Parathyroid adenoma (tissue), 2 donors: ENCODE measurements around the gene MBD3L2.
"Not testable (repeated sequence)": the region's sequence is repeated elsewhere in the genome, so short reads cannot be mapped to it uniquely, and the experiment has no call there.

ENCODE experiments used
- H2AFZ ChIP-seq: fragments of 300-600 bp; sonication (generic); one replicate; pipeline ENCODE4 v1.7.0; 2017; ENCODE audit warnings: antibody characterized with exemption, mild to moderate bottlenecking
- H3K27ac ChIP-seq: fragments of 300-600 bp; sonication (generic); one replicate; pipeline ENCODE4 v1.7.0; 2017
- H3K27me3 ChIP-seq: fragments of 300-600 bp; sonication (generic); one replicate; pipeline ENCODE4 v1.7.0; 2017; ENCODE audit warnings: low read length; ENCODE audit not compliant: control insufficient read depth, insufficient read depth
- H3K36me3 ChIP-seq: fragments of 300-600 bp; sonication (generic); one replicate; pipeline ENCODE4 v1.7.0; 2017; ENCODE audit warnings: low read length; ENCODE audit not compliant: control insufficient read depth, insufficient read depth
- H3K4me1 ChIP-seq: fragments of 300-600 bp; sonication (generic); one replicate; pipeline ENCODE4 v1.7.0; 2017; ENCODE audit warnings: control low read depth
- H3K4me2 ChIP-seq: fragments of 300-600 bp; sonication (generic); one replicate; pipeline ENCODE4 v1.7.0; 2017; ENCODE audit warnings: low read length
- H3K4me3 ChIP-seq: fragments of 300-600 bp; sonication (generic); one replicate; pipeline ENCODE4 v1.7.0; 2017; ENCODE audit warnings: low read depth, low read length
- H3K79me2 ChIP-seq: fragments of 300-600 bp; sonication (generic); one replicate; pipeline ENCODE4 v1.7.0; 2017; ENCODE audit warnings: control low read depth
- H3K9ac ChIP-seq: fragments of 300-600 bp; sonication (generic); one replicate; pipeline ENCODE4 v1.7.0; 2017; ENCODE audit warnings: mild to moderate bottlenecking
- H3K9me3 ChIP-seq: fragments of 300-600 bp; sonication (generic); one replicate; pipeline ENCODE4 v1.7.0; 2017; ENCODE audit warnings: low read length; ENCODE audit not compliant: control insufficient read depth
- CTCF ChIP-seq: fragments of 300-600 bp; sonication (generic); IDR thresholded peaks from one replicate; pipeline ENCODE4 v1.7.0; 2017; ENCODE audit warnings: antibody characterized with exemption, mild to moderate bottlenecking
- donor health status: primary hyperparathyroidism.

The MBD3L2 gene

DNA sequence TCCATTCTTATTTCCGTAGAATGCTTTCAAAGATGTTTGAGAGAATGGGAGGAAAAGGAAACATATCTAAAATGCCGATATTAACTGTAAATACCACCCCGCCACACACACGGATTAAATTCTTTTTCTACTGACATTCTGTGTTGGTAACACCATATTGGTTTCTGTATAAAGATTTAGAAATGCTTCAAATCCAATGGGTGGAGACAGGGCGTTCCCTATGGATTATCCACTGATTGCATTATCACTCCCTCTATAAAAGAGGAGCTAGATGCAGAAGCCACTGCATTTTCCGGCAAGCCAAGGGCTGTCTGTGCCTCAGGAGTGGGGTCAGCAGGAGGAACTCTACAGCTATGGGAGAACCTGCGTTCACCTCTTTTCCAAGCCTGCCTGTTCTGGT lies at the start of gene MBD3L2:
MBD3L2 (plus strand) TSS at position 301 of the 400 bp plus-strand sequence; CDS start at position 354, 53 bp downstream.
- not testable (repeated sequence) for H3K9ac ChIP-seq, H3K27ac ChIP-seq, H3K4me1 ChIP-seq, H2AFZ ChIP-seq, H3K4me2 ChIP-seq, H3K9me3 ChIP-seq, H3K4me3 ChIP-seq, H3K27me3 ChIP-seq, H3K79me2 ChIP-seq, H3K36me3 ChIP-seq

DNA sequence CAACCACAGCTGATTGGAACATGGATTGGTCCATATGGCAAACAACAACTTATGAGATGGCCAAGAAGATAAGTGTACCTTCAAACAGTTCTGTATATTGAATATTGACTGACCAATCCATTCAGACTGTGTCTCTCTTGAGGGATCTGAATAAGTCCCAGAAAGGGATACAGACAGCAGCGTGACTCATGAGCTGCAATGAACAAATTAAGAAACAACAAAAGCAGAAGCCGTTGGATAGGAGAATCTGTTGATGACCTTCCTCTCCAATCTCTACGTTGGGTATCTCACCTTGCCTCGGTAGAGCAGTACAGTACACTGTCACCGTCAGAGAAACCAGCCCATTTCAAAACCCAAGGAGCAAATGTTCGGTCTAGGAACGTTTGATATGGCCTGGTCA lies 49.2 kb upstream of the MBD3L2 start:
- H3K9me3 ChIP-seq = no peaks in the 10 kb centered on the region
- H3K4me2 ChIP-seq = no peak overlapping the region
- no peaks in the 10 kb centered on the region for H3K36me3 ChIP-seq
- no peak overlapping the region for H3K9ac ChIP-seq
- no peak for TF ChIP-seq CTCF
- H3K27ac ChIP-seq = no peak overlapping the region
- no peaks in the 10 kb centered on the region for H3K4me1 ChIP-seq
- H3K79me2 ChIP-seq = no peaks in the 10 kb centered on the region
- H2AFZ ChIP-seq = no peak overlapping the region
- H3K27me3 ChIP-seq = no peaks in the 10 kb centered on the region
- no peak overlapping the region for H3K4me3 ChIP-seq

- H2AFZ ChIP-seq = no peak overlapping the region
- no peaks in the 10 kb centered on the region for H3K9me3 ChIP-seq
- no peaks in the 10 kb centered on the region for H3K4me1 ChIP-seq
- TF ChIP-seq CTCF = no peak
- no peak overlapping the region for H3K4me2 ChIP-seq
- H3K27ac ChIP-seq = no peak overlapping the region
- no peak overlapping the region for H3K9ac ChIP-seq
- no peaks in the 10 kb centered on the region for H3K79me2 ChIP-seq
- H3K36me3 ChIP-seq = no peaks in the 10 kb centered on the region
- no peaks in the 10 kb centered on the region for H3K27me3 ChIP-seq
- no peak overlapping the region for H3K4me3 ChIP-seq
These were observed 48.8 kb upstream of the MBD3L2 start for GRCh38 chr19:7000333-7000732.

GRCh38 chr19:7000816-7001215 lies 48.3 kb upstream of the MBD3L2 start:
- no peaks in the 10 kb centered on the region for H3K4me1 ChIP-seq
- no peaks in the 10 kb centered on the region for H3K9me3 ChIP-seq
- TF ChIP-seq CTCF = no peak
- H3K27ac ChIP-seq = no peak overlapping the region
- no peaks in the 10 kb centered on the region for H3K36me3 ChIP-seq
- no peak overlapping the region for H3K9ac ChIP-seq
- H3K4me3 ChIP-seq = no peak overlapping the region
- H3K27me3 ChIP-seq = no peaks in the 10 kb centered on the region
- H2AFZ ChIP-seq = no peak overlapping the region
- no peaks in the 10 kb centered on the region for H3K79me2 ChIP-seq
- no peak overlapping the region for H3K4me2 ChIP-seq

- H3K9me3 ChIP-seq = no peaks in the 10 kb centered on the region
- no peak overlapping the region for H3K4me3 ChIP-seq
- H3K4me2 ChIP-seq = no peak overlapping the region
- H2AFZ ChIP-seq = no peak overlapping the region
- no peak overlapping the region for H3K27ac ChIP-seq
- H3K4me1 ChIP-seq = no peaks in the 10 kb centered on the region
- no peaks in the 10 kb centered on the region for H3K79me2 ChIP-seq
- no peak overlapping the region for H3K9ac ChIP-seq
- TF ChIP-seq CTCF = no peak
- no peaks in the 10 kb centered on the region for H3K36me3 ChIP-seq
- no peaks in the 10 kb centered on the region for H3K27me3 ChIP-seq
These were observed 44.7 kb upstream of the MBD3L2 start for GRCh38 chr19:7004313-7004931.
